ENCODE results near the gene TUNAR.

TUNAR gene

GRCh38 chr14:95951359-95951758 is 74.7 kb downstream of the TUNAR start:
- Mint-ChIP-seq H3K27ac (no peak overlapping the region), H3K4me1 (no peaks in the 10 kb centered on the region), H3K36me3 (ENCODE audit: low read depth) (no peaks in the 10 kb centered on the region), H3K27me3 (ENCODE audit: low read depth) (peaks cover 14% of the 10 kb centered on the region), H3K4me3 (no peak overlapping the region), H3K9me3 (no peaks in the 10 kb centered on the region)
- TF ChIP-seq CTCF (IDR thresholded peaks at IDR 0.05; ENCODE audit: unreplicated experiment in 3 of 3) = no peak

GRCh38 chr14:95953111-95953724 is 76.6 kb downstream of the TUNAR start:
- Mint-ChIP-seq H3K27ac (no peak overlapping the region), H3K4me3 (no peak overlapping the region), H3K4me1 (no peaks in the 10 kb centered on the region), H3K9me3 (no peaks in the 10 kb centered on the region), H3K27me3 (ENCODE audit: low read depth) (peaks cover 9% of the 10 kb centered on the region), H3K36me3 (ENCODE audit: low read depth) (no peaks in the 10 kb centered on the region)
- no peak for TF ChIP-seq CTCF (IDR thresholded peaks at IDR 0.05; ENCODE audit: unreplicated experiment in 3 of 3)

- no peaks in the 10 kb centered on the region for H3K36me3 Mint-ChIP-seq (ENCODE audit: low read depth)
- no peaks in the 10 kb centered on the region for H3K9me3 Mint-ChIP-seq
- H3K4me3 Mint-ChIP-seq = no peak overlapping the region
- no peaks in the 10 kb centered on the region for H3K4me1 Mint-ChIP-seq
- no peak overlapping the region for H3K27ac Mint-ChIP-seq
- peaks cover 20% of the 10 kb centered on the region for H3K27me3 Mint-ChIP-seq (ENCODE audit: low read depth)
- no peak for TF ChIP-seq CTCF (IDR thresholded peaks at IDR 0.05; ENCODE audit: unreplicated experiment in 3 of 3)
Observed at GRCh38 chr14:95956601-95957460, 80.2 kb downstream of the TUNAR start.

- Mint-ChIP-seq H3K9me3 (no peaks in the 10 kb centered on the region), H3K4me1 (no peaks in the 10 kb centered on the region), H3K27me3 (ENCODE audit: low read depth) (peaks cover 18% of the 10 kb centered on the region), H3K36me3 (ENCODE audit: low read depth) (no peaks in the 10 kb centered on the region), H3K27ac (no peak overlapping the region), H3K4me3 (no peak overlapping the region)
- no peak for TF ChIP-seq CTCF (IDR thresholded peaks at IDR 0.05; ENCODE audit: unreplicated experiment in 3 of 3)
Observed at GRCh38 chr14:95958105-95958504, 81.5 kb downstream of the TUNAR start.

GRCh38 chr14:95959317-95959716 is 82.7 kb downstream of the TUNAR start:
- no peak for TF ChIP-seq CTCF (IDR thresholded peaks at IDR 0.05; ENCODE audit: unreplicated experiment in 3 of 3)
- Mint-ChIP-seq H3K9me3 (no peaks in the 10 kb centered on the region), H3K27ac (no peak overlapping the region), H3K36me3 (ENCODE audit: low read depth) (no peaks in the 10 kb centered on the region), H3K27me3 (ENCODE audit: low read depth) (peaks cover 13% of the 10 kb centered on the region), H3K4me1 (no peaks in the 10 kb centered on the region), H3K4me3 (no peak overlapping the region)

Data from nephron (organoid).